Measurements from ENCODE around the gene MYO9A. TPM values are rescaled to one million over a fixed set of nuclear protein-coding genes. Genes with fewer than 3 reads are reported as not detected.

The MYO9A gene
- total RNA-seq, 1 donor from 2014 or later: 121 TPM

DNA sequence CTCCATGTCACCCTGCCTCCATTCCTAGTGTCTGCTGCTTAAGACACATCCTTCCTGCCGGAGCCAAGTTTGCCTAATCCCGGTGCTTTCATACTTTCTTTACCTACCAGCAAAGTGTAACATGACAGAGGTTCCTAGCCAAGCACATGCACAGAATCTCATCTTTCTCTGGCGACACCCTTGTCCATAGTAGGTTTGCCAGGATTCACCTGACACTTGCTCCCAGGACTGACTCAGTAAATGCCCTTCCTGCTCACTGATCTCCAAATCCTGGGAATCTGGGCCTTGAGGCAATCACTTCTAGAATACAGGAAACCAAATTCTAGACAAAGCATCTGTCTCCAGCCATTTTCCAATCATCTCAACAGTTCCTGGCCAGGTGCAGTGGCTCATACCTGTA, 317.8 kb downstream of the MYO9A start:
- DNase-seq (ENCODE audit: low spot score in 2 of 2) (no peak), FAIRE-seq (no peak)

DNA sequence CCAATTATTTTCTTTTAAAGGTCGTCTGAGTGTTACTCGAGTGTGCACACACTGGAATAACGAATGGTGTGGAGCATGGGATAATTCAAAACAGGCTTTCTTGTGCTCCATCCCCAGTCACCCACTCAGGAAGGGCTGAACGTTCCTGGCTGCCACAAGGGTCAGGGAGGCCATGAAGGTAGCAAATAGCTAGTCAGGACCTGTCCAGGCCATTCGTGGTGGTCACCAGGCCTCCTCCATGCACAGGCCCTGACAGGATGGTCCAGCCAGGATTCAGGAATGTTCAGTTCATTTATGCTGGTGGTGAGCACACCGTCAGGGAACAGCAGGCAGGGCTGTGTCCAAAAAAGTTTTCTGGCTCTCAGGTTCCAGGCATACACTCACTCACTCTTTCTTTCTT, 319.3 kb downstream of the MYO9A start:
- FAIRE-seq (no peak), DNase-seq (ENCODE audit: low spot score in 2 of 2) (no peak)

DNA sequence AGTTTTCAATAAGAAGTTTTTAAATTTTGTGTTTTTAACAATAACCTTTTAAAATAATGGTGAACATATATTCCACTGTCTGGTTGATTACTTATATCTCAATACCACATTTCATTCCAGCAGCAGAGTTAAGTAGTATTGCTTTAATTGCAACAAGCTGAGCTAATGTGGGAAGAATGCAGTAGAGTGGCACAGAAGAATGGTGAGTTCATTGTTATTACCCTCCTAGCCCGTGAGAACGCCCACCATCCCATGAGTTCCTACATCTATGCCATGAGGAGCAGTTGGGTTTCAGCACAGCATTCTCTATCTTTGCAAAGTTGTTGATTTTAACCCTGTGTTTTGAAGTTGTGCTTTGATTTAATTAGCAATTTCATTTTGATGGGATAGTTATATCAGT, 325.4 kb downstream of the MYO9A start:
- FAIRE-seq (no peak), DNase-seq (ENCODE audit: low spot score in 2 of 2) (no peak)

DNA sequence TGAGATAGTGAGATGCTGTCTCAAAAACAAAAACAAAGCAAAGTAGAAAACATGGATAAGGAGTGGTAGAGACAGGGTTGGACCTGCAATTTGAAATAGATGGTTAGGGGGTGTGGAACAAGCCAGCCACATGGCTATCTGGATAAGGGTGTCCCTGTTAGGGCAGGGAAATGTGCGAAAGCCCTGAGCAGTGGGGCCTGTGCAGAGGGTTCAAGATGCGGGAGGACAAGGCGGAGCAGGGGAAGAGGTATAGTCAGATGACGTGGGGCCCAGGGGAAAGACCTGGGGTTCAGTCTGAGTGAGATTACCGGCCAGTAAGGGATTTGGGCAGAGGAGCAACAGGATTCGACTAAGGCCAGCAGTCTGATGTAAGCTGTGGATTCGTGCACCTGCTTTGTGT, 326.0 kb downstream of the MYO9A start:
- no peak for DNase-seq (ENCODE audit: low spot score in 2 of 2)
- no peak for FAIRE-seq

DNA sequence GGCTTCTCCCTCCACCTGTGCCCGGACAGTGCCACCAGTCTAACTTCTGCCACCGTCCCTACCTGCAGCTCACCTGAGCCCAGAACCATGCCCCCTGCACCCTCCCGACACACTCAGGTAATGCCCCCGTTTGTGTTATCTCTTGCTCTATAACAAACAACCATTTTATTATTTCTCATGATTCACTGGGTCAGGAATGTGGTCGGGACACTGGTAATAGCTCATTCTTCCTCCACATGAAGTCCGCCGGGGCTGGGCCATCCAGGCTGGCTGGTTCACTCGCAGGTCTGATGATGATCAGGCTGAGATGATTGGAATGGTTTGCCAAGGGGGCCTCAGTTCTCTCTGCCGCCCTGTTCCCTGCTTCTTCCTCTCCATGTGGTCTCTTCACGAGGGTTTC, 327.9 kb downstream of the MYO9A start:
- FAIRE-seq (no peak), DNase-seq (ENCODE audit: low spot score in 2 of 2) (no peak)

DNA sequence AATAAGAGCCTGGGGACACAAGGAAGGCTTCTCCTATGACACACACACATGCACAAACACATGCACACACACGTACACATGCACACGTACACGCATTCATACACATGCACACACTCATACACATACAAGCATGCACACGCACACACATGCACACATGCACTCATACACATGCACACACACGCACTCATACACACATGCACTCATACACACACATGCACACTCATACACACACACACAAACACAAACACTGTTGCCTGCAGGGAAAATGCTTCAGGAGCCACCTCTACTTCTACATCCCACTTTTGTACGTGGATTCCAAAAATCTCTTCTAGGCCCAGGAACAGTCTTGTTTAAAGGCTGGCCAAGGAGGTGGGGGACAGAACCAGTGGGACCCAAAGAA, 328.3 kb downstream of the MYO9A start:
- no peak for FAIRE-seq

DNA sequence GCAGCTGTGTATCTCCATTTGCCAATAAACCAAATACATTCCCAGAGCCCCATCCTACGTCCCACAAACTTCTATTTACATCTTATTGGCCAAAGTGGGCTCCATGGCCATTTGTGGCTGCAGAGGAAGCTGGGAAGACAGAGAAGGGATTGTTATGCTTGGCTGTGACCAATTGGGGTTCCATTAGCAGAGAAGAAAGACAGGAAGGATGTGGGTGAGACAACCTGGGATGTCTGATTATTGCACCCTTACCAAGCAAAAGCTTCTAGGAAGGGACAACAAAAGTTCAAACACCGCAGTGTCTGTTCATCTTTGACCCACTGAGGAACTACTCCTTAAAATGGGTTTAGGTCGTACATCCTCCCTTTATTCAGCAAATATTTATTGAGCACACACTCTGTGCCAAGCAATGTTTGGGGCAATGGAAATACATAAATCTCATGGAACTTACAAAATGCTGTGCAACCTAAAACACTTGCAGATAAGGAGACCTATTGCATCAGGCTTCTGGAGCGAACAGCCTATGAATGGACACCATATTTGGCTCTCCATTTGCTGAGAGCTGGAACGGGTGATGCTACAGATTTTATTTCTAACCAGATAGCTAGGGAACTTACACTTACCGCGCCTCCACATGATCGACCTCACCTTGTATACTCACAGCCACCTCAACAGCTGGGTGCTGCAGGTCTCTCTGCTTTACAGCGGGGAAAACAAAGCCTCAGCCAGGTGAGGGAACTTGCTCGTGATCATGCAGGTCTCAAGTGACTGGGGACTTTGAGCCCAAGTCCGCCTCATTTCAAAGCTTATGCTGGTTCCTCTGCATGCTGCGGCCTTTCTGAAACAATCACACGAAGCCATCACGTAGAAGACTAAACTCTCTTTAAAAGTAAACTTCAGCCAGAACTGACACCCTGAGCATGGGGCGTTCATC, 329.0 kb downstream of the MYO9A start:
- no peak for FAIRE-seq

More for the DNA sequence above, 328.3 kb downstream of the MYO9A start:
- DNase-seq (ENCODE audit: low spot score in 2 of 2): no peak

DNA sequence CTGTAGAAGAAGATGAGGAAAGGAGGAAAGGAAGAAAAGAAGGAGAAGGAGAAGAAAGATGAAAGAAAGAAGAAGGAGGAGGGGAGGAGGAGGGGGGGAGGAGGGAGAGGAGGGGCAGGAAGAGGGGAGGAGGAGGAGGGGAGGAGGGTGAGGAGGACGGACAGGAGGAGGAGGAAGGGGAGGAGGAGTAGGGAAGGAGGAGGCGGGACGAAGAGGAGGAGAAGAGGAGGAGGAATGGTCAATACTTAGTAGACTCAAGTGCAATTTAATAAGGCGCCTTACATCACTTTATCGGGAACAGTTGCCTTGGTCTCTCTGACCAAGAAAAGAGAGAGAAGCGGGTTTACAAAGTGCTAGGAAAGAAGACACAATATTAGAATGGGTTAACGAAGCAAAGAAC, 331.3 kb downstream of the MYO9A start:
- no peak for FAIRE-seq
- DNase-seq (ENCODE audit: low spot score in 2 of 2): no peak

More for the DNA sequence above, 329.0 kb downstream of the MYO9A start:
- DNase-seq (ENCODE audit: low spot score in 2 of 2): no peak

DNA sequence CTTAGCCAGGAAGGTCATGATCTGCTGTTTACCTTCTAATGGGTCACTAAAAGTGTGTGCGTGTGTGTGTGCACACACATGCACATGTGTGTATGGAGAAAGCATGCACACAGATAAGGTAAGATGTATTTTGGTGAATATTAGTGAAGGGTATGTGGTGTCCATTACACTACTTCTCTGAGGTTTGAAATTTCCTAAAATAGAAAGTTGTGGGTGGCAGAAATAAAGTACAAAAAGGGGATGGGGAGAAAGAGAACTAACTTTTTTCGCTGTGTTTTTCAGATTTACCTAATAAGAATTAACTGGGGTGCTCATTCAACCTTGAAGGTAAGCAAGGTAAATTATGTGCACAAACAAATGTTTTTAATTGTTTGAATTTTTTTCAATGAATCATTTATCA, 332.0 kb downstream of the MYO9A start:
- FAIRE-seq (no peak), DNase-seq (ENCODE audit: low spot score in 2 of 2) (no peak)

DNA sequence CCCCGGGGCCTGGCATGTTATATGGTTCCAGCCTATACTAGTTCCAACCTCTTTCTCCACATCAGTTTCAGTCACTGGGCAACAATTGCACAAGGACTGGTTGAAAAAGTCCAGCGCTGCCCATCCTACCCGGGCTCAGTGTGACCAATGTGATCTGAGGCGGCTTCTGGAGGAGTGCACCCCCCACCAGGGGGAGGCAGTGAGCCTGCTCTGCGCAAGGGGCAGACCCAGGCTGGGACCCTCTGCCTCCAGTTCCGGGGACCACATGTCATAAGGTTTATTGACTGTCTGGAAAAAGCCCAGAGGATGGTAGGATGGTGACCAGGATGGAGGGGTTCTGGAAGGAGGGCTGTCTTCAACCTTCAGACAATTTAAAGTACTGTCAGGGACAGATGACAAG, 333.2 kb downstream of the MYO9A start:
- no peak for DNase-seq (ENCODE audit: low spot score in 2 of 2)
- FAIRE-seq: no peak

DNA sequence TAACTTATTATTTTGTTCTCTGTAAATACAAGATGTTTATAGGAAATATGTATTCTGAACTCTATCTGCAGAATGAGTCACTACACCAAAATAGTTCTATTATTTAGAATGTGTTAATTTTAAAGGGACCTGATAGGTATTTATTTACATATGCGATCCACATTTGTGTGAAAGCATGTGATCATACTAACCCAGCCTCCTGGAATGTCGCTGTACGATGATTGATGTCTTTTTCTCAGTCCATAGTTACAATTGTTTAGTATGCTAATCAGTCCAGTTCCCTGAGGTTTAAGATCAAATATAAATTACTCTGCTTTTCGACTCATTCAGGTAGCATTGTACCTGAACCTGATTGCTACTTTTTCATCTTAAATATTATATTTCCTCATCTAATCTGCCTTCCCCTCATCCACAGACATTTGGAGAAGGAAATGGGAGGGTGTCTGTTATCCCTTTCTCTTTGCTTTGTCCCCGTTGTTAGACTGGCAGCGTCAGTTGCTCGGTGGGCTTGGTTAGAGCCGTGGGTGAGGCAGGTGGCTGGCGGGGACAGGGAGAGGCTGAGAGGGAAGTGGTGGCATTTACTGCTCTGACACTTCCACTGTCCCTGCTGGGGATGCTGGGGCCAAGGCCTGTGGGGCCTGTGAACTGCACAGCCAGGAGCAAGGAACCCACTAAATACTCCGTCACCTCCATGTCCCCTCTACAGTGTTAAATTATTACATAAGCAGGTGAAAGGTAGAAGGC, 335.4 kb downstream of the MYO9A start:
- FAIRE-seq (no peak), DNase-seq (ENCODE audit: low spot score in 2 of 2) (no peak)

DNA sequence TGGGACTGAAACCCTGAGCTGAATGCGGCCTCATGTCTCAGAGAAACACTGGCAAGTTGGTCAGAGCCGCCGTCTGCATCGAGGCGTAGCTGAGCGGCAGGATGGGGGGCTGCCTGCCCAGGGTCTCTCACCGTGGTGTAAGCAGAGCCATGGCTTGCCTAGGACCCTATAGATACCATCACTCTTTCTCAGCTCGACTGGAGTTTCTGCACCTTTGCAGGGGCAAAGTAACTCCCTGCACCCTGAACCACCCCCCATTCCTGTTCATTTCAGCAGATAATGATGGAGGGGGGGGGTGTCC, 336.0 kb downstream of the MYO9A start:
- FAIRE-seq: no peak
- no peak for DNase-seq (ENCODE audit: low spot score in 2 of 2)

DNA sequence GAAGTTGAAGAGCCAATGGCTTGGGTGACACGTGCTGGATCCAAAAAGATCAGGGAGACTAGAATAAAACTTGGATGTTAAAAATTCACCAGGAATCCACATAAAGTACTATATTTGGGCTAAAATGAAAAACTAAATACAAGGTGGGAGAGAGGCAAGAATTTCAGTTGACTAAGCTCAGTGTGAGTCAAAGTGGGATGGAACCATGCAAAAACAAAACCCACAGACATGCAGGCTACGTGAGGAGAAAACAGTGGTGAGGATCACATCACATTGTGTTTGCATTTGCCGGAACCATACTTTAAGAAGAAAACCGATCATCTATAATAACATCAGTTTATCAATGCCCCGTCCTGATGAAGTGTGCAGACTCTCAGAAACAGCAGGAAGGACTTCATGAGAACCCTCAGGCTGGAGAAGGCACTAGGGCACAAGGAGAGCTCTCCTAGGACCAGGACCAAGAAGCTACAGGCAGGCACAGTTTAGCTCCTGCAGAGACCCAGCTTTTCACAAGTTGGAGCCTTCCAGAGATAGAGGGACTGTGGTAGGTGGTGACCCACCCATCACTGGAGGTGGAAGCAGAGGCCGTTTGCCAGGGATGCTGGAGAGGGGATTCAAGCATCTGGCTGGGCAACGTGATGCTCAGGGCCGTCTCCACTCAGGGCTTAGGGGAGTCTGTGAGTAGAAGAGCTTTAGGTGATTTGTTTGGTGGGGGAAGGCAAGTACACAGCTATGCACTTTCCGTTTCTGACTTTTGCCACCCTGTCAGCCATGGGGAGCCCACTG, 336.6 kb downstream of the MYO9A start:
- FAIRE-seq: no peak
- no peak for DNase-seq (ENCODE audit: low spot score in 2 of 2)

DNA sequence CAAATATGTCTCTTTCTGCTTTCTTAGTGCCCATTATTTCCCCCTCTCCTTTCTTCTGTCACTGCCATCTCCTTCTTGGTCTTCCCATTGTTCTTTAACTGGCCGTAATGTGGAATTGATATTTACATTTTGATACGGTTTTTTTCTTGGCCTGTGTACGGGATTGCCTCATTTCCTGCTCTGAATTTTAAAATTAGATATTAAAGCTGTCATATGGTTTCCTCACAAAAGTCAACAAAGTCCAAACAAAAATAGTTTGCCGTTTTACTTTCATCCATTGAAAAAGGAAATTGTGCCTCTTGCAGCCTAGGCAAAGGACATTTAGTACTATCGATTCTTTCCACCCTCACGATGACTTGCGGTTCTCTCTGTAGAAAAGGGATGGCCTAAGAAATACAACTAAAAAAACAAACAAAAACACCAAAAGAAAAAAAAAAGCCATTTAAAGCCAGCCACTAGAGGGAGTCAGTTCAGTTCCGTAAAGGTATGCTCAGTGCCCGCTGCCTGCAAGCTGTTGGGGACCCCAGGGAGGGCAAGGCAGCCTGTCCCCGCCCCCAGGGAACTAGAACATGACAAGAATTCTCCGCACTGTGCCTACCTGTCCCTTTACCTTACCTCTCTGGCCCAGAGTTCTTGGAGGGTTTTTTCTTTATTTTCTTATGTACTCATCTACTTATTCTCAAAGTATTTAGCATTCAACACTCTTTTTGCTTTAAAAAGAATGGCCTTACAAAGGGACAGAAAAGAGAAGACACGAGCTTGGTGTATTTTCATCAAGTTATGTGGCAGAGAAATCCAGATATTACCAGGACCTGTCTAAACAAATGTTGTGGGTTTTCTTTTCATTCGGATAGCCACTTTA, 337.6 kb downstream of the MYO9A start:
- FAIRE-seq (no peak), DNase-seq (ENCODE audit: low spot score in 2 of 2) (peak; percentile 26 to 54)

DNA sequence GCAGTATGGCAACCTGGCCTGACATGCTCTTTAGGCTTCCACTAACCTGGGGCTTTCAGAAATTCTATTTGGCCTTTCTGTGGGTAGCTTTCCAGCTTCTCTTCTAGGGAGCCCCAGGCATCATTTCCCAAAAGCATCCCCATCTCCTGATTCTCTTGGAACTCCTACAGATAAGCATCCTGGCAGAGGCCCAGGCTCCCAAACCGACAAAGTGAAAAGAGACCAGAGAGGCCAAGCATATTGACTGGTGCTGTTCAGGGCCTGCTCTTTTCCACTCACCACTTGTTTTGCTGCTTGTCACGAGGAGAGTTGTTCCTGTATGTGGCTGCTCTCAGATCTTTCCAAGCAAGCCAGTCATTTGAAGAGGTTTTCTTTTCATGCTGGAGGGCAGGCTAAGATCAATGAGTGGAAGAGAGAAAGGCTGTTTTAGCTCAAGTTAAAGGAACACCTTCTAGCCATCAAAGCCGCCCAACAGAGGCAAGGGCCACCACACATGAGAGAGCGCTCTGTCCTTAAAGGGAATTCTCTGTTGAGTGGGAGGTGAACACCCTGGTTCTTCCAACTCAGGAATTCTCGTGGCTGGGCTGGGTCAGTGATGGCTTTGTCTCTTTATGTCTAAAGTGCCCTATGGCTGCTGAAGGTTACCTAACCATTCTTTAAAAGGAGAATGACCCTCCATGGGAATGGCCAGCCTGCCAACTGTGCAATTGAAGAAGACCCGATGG, 338.7 kb downstream of the MYO9A start:
- DNase-seq (ENCODE audit: low spot score in 2 of 2): no peak
- no peak for FAIRE-seq

DNA sequence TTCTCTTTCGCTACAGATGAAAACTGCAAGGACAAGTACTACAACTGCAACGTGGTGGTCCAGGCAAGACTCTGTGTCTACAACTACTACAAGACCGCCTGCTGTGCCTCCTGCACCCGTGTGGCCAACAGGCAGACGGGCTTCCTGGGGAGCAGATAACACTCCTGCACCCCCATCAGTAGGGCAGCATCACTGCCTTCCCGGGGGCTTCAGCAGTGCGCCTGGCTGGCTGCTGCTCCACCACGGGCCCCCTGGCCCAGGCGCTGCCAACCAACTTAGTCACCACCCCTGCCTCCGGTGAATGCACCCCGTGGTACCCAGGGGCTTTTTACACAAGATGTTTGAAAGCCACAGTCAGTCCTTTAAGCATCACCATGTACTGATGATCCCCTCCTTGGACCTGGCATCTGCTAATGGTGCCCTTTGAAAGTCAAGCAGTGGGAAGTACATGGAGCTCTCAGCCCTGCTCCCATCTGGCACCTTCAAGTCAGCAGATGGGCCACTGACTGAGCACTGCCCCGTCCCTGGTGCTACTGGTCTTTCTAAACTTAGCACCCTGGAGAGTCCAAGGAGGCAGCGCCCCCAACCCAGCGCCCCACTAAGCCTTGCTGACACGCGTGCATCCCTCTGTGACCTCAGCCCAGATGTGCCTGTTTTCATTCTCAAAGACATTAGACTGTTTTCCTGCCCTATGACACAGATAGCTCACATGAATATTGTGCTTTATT, 340.6 kb downstream of the MYO9A start:
- FAIRE-seq (no peak), DNase-seq (ENCODE audit: low spot score in 2 of 2) (no peak)

DNA sequence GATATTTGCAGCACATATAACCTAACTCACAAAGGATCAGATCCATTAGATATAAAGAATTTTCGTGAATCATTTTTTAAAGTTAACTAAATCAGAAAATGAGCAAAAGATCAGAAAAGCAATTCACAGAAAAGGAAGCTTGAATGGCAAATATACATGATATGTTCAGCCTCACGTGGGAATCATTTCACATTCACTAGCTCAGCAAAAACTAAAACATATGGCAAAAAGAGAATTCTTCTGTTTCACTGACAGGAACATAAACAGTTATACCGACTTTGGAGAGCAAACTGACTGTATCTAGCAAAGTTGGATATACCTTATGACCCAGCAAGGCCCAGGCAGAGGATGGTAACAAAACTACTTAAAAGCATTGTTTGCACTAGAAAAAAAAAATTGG, 341.6 kb downstream of the MYO9A start:
- FAIRE-seq: no peak
- no peak for DNase-seq (ENCODE audit: low spot score in 2 of 2)

DNA sequence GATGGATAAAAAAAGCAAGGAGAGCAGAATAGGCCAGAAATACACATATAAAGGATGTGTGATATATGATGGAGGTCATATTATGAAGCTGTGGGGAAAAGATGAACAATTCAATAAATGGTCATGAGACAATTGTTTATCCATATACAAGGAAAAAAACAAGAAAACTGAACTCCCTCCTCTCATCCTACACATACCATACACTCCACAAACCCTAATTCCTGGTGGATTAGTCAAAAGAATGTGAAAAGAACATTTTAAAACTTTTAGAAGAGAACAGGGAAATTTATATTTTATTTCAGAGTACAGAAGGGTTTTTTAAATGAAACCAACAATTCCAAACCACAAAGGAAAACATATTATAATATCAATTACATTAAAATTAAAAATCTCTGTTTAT, 342.1 kb downstream of the MYO9A start:
- DNase-seq (ENCODE audit: low spot score in 2 of 2) (no peak), FAIRE-seq (no peak)
